ENCODE results near the gene DPPA5.
A peak's percentile ranks its signal among the peaks of the same experiment; 100 is the strongest.

DPPA5 gene, protein sequence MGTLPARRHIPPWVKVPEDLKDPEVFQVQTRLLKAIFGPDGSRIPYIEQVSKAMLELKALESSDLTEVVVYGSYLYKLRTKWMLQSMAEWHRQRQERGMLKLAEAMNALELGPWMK

DNA sequence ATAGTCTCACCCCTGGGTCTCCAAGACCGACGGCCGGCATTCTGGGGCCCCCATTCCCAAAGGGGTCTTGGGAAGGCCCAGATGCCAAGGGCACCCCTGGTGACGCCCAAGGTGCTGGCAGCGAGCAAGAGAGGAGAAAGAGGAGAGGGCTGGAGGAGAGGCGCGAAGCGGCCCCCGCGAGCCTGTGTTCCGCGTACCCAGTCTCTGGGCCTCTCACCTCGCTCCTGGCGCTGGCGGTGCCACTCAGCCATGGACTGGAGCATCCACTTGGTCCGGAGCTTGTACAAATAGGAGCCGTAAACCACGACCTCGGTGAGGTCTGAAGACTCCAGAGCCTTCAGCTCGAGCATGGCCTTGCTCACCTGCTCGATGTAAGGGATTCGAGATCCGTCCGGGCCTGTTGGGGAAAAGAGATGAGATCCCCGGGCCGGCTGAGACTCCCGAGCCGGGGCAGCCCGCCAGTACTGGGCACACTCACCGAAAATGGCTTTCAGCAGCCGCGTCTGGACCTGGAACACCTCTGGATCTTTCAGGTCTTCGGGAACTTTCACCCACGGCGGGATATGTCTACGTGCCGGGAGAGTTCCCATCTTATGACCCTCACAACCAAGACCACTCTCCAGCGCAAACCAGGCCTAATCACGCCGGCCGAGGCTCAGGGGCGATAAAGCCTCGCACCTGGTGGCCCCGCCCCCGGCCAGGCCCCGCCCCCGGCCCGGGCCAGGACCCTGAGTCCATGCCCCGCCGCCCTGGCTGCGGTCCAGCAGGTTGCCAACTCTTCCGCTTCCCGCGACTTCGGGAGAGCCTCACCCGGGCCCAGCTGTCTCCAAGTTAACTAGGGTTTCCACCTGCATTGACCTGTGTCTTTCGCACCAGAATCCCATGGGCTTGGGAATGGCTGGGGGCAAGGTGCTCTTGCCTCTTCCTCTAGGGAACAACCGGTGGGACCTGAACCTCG, at the start of gene DPPA5:
Gene DPPA5, minus strand, starts transcription at position 641 of the 958 bp plus-strand sequence. Its CDS starts 51 bp downstream, at position 590.
- Histone ChIP-seq H3K79me2 (ENCODE audit: control insufficient read depth, low read length) (no peaks in the 10 kb centered on the region), H3K9me2 (replicated peaks; ENCODE audit: control insufficient read depth, low read length) (no peaks in the 10 kb centered on the region)

DNA sequence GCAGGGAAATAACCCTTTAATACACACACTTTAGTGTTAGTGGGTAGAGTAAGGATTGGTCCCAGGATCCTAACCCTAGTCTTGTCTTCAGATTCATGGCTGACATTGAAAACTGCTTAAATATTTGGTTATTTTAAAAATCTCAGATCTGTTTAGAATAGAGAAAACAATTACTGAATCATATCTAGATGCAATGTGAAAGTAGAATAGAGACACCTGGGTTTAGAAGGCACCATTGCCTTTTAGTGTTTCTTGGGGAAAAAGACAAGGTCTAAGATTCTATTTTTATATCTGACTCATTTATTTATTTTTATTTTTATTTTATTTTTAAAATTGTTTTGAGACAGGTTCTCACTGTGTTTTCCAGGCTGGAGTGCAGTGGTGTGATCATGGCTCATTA, 46.6 kb upstream of the DPPA5 start:
- TF ChIP-seq, protein P1, sequence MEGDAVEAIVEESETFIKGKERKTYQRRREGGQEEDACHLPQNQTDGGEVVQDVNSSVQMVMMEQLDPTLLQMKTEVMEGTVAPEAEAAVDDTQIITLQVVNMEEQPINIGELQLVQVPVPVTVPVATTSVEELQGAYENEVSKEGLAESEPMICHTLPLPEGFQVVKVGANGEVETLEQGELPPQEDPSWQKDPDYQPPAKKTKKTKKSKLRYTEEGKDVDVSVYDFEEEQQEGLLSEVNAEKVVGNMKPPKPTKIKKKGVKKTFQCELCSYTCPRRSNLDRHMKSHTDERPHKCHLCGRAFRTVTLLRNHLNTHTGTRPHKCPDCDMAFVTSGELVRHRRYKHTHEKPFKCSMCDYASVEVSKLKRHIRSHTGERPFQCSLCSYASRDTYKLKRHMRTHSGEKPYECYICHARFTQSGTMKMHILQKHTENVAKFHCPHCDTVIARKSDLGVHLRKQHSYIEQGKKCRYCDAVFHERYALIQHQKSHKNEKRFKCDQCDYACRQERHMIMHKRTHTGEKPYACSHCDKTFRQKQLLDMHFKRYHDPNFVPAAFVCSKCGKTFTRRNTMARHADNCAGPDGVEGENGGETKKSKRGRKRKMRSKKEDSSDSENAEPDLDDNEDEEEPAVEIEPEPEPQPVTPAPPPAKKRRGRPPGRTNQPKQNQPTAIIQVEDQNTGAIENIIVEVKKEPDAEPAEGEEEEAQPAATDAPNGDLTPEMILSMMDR (IDR thresholded peaks at IDR 0.05; ENCODE audit: low read depth, low read length, poor library complexity, severe bottlenecking): no peak
- no peak for TF ChIP-seq EZH2phosphoT487 (IDR thresholded peaks at IDR 0.05; ENCODE audit: borderline replicate concordance, low read length)
- Histone ChIP-seq H3K4me1 (ENCODE audit: control insufficient read depth, low read length) (no peaks in the 10 kb centered on the region), H3K4me2 (ENCODE audit: low read length) (no peak overlapping the region), H3K79me2 (ENCODE audit: control insufficient read depth, low read length) (no peaks in the 10 kb centered on the region), H3K36me3 (ENCODE audit: control insufficient read depth, low read length) (no peaks in the 10 kb centered on the region), H3K4me3 (ENCODE audit: low read length) (no peak overlapping the region), H3F3A (ENCODE audit: control insufficient read depth, insufficient read depth) (no peaks in the 10 kb centered on the region), H3K27me3 (ENCODE audit: control insufficient read depth, low read length) (no peaks in the 10 kb centered on the region), H3K9me3 (ENCODE audit: control insufficient read depth, insufficient read depth, low read length) (no peaks in the 10 kb centered on the region), H3K9me2 (replicated peaks; ENCODE audit: control insufficient read depth, low read length) (no peaks in the 10 kb centered on the region), H4K20me1 (ENCODE audit: control insufficient read depth, insufficient read depth, low read depth, low read length) (no peaks in the 10 kb centered on the region), H3K27ac (ENCODE audit: low read depth, low read length) (no peak overlapping the region)

More for the DNA sequence above, at the start of gene DPPA5:
- TF ChIP-seq, protein P1 (IDR thresholded peaks at IDR 0.05; ENCODE audit: low read depth, low read length, poor library complexity, severe bottlenecking): no peak
- TF ChIP-seq EZH2phosphoT487 (IDR thresholded peaks at IDR 0.05; ENCODE audit: borderline replicate concordance, low read length): no peak
- Histone ChIP-seq H3K4me3 (ENCODE audit: low read length) (no peak within 1 kb of the TSS), H3K27me3 (ENCODE audit: control insufficient read depth, low read length) (peaks cover 12% of the 10 kb centered on the region; the same call in 1 of the 2 replicates), H3K27ac (ENCODE audit: low read depth, low read length) (no peak within 1 kb of the TSS), H3F3A (ENCODE audit: control insufficient read depth, insufficient read depth) (no peaks in the 10 kb centered on the region), H3K4me2 (ENCODE audit: low read length) (no peak within 1 kb of the TSS), H3K9me3 (ENCODE audit: control insufficient read depth, insufficient read depth, low read length) (no peaks in the 10 kb centered on the region), H3K36me3 (ENCODE audit: control insufficient read depth, low read length) (no peaks in the 10 kb centered on the region), H3K4me1 (ENCODE audit: control insufficient read depth, low read length) (no peaks in the 10 kb centered on the region), H4K20me1 (ENCODE audit: control insufficient read depth, insufficient read depth, low read depth, low read length) (no peaks in the 10 kb centered on the region)

DNA sequence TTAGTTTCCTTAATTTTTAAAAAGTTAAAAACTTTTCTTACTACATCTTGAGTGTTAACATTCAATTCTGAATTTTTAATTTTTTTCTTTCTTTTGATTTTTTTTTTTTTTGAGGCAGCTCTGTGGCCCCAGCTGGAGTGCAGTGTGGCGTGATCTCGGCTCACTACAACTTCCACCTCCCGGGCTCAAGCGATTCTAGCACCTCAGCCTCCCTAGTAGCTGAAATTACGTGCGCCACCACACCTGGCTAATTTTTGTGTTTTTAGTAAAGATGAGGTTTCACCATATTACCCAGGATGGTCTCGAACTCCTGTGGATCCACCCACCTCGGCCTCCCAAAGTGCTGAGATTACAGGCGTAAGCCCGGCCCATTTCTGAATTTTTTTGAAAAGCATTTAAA, 41.8 kb upstream of the DPPA5 start:
- Histone ChIP-seq H3K27ac (ENCODE audit: low read depth, low read length) (no peak overlapping the region), H3K79me2 (ENCODE audit: control insufficient read depth, low read length) (no peaks in the 10 kb centered on the region), H4K20me1 (ENCODE audit: control insufficient read depth, insufficient read depth, low read depth, low read length) (no peaks in the 10 kb centered on the region), H3K4me2 (ENCODE audit: low read length) (0 out of 2 replicates have a peak overlapping the region, but pooled peaks have one; percentile 12), H3K27me3 (ENCODE audit: control insufficient read depth, low read length) (no peaks in the 10 kb centered on the region), H3K4me3 (ENCODE audit: low read length) (no peak overlapping the region), H3K9me2 (replicated peaks; ENCODE audit: control insufficient read depth, low read length) (no peaks in the 10 kb centered on the region), H3F3A (ENCODE audit: control insufficient read depth, insufficient read depth) (no peaks in the 10 kb centered on the region), H3K36me3 (ENCODE audit: control insufficient read depth, low read length) (no peaks in the 10 kb centered on the region), H3K4me1 (ENCODE audit: control insufficient read depth, low read length) (no peaks in the 10 kb centered on the region), H3K9me3 (ENCODE audit: control insufficient read depth, insufficient read depth, low read length) (no peaks in the 10 kb centered on the region)
- no peak for TF ChIP-seq EZH2phosphoT487 (IDR thresholded peaks at IDR 0.05; ENCODE audit: borderline replicate concordance, low read length)
- TF ChIP-seq, protein P1 (IDR thresholded peaks at IDR 0.05; ENCODE audit: low read depth, low read length, poor library complexity, severe bottlenecking): no peak
